Measurements from ENCODE around the gene PNRC2.

PNRC2 gene

DNA sequence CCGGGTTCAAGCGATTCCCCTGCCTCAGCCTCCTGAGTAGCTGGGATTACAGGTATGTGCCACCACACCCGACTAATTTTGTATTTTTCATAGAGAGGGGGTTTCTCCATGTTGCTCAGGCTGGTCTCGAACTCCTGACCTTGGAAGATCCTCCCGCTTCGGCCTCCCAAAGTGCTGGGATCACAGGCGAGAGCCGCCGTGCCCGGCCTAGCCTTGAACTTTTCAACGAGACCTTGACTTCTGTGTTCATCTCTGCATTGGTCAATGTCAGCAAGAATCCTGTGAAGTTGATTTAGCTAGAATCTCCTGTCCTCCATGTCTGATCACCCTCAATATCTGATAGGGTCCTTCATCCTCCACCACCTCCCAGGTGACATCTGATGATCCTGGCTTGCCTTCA, 35.0 kb upstream of the PNRC2 start:
- TF ChIP-seq, protein P1, sequence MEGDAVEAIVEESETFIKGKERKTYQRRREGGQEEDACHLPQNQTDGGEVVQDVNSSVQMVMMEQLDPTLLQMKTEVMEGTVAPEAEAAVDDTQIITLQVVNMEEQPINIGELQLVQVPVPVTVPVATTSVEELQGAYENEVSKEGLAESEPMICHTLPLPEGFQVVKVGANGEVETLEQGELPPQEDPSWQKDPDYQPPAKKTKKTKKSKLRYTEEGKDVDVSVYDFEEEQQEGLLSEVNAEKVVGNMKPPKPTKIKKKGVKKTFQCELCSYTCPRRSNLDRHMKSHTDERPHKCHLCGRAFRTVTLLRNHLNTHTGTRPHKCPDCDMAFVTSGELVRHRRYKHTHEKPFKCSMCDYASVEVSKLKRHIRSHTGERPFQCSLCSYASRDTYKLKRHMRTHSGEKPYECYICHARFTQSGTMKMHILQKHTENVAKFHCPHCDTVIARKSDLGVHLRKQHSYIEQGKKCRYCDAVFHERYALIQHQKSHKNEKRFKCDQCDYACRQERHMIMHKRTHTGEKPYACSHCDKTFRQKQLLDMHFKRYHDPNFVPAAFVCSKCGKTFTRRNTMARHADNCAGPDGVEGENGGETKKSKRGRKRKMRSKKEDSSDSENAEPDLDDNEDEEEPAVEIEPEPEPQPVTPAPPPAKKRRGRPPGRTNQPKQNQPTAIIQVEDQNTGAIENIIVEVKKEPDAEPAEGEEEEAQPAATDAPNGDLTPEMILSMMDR (IDR thresholded peaks at IDR 0.05; ENCODE audit: control extremely low read depth, extremely low read depth, low read depth, missing control alignments) = no peak
- DNase-seq (ENCODE audit: extremely low spot score) = no peak
- ChIA-PET POLR2A (no interaction called here), CTCF (interaction anchor here (1.3 to 1.9 kb wide), 3 partner anchors 8 to 114 kb away, joined by 3 to 8 read pairs (median 6); no protein-coding TSS in a partner anchor)

DNA sequence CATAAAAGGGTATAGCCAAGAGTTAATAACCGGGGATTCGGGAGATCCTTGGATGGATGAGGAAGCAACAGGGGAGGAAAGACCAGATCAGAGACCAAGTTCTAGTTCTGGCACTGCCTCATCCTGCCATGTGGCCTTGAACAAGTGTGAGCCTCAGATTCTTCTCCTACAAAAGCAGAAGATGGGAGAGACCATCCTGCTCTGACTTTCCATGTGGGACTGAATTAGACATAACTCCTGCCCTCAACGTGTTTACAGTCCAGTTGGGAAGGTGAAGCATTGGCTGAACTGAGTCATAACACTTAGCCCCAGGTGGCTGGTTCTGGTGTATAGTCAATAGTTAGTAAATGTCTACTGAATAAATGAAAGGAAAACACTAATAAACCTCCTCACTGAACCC, 34.3 kb upstream of the PNRC2 start:
- ChIA-PET POLR2A (no interaction called here), CTCF (interaction anchor here (0.9 to 1.9 kb wide), 3 partner anchors 9 to 115 kb away, joined by 3 to 8 read pairs (median 6); no protein-coding TSS in a partner anchor)
- DNase-seq (ENCODE audit: extremely low spot score) = no peak
- TF ChIP-seq, protein P1 (IDR thresholded peaks at IDR 0.05; ENCODE audit: control extremely low read depth, extremely low read depth, low read depth, missing control alignments) = no peak

DNA sequence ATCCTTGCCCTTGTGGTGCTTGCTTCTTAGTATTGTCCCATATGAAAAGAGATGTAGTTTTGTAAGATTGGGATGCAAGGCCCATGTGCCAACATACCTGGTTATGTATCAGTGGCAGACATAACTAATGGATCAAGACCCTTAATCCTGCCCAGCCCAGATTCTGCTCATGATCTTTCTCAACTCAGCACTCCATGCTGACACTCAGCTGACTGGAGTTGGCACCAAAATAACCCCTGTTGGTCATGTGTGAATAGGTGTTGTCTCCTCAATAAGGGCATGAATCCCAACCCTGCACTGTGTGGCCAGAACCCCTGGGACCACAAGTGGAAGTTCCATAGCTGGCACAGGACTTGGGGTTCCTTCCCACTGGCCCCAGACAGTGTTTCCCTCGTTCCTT, 32.5 kb upstream of the PNRC2 start:
- ChIA-PET CTCF (interaction anchor here (0.8 to 6.3 kb wide), 2 partner anchors 10 to 28 kb away, joined by 3 to 37 read pairs; no protein-coding TSS in a partner anchor), POLR2A (no interaction called here)
- TF ChIP-seq, protein P1 (IDR thresholded peaks at IDR 0.05; ENCODE audit: control extremely low read depth, extremely low read depth, low read depth, missing control alignments) = no peak
- DNase-seq (ENCODE audit: extremely low spot score) = no peak

DNA sequence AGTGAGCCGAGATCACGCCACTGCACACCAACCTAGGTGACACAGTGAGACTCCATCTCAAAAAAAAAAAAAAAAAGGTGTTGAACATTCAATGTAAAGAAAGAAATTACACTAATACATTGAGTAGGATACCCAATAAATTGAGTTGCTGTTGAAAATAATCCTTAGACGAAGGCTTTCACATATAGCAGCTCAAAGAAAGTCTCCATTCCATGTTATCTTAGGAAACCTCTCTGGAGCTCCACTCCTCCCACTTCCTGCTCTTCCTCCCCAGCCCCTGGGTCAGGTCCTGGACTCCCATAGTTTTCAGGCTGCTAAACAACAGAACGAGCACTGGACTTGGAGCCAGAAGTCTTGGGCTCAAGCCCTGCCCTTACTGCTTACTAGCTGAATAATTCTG, 30.8 kb upstream of the PNRC2 start:
- DNase-seq (ENCODE audit: extremely low spot score) = no peak
- POLR2A ChIA-PET = no interaction called here
- TF ChIP-seq, protein P1 (IDR thresholded peaks at IDR 0.05; ENCODE audit: control extremely low read depth, extremely low read depth, low read depth, missing control alignments) = no peak
- CTCF ChIA-PET = interaction anchor here (0.7 to 6.3 kb wide), 5 partner anchors 12 to 463 kb away, joined by 3 to 37 read pairs (median 3); no protein-coding TSS in a partner anchor

DNA sequence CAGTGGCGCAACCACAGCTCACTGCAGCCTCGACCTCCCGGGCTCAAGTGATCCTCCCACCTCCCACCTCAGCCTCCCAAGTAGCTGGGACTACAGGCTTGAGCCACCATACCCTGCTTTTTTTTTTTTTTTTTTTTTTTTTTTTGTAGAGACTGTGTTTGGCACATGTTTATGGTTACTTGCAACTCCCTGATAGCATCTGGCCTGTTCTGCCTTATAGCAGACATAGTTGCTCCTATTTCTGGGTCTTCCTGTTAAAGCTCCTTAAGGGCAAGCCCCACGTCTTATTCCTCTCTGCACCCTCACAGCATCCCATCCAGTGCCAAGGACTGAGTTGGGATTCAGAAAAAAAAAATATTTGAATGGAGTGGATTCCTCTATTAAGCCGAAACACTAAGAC, 29.4 kb upstream of the PNRC2 start:
- TF ChIP-seq, protein P1 (IDR thresholded peaks at IDR 0.05; ENCODE audit: control extremely low read depth, extremely low read depth, low read depth, missing control alignments) = no peak
- CTCF ChIA-PET = interaction anchor here (1.4 to 6.3 kb wide), 6 partner anchors 14 to 918 kb away, joined by 3 to 37 read pairs (median 6); no protein-coding TSS in a partner anchor
- POLR2A ChIA-PET = no interaction called here
- DNase-seq (ENCODE audit: extremely low spot score) = no peak

DNA sequence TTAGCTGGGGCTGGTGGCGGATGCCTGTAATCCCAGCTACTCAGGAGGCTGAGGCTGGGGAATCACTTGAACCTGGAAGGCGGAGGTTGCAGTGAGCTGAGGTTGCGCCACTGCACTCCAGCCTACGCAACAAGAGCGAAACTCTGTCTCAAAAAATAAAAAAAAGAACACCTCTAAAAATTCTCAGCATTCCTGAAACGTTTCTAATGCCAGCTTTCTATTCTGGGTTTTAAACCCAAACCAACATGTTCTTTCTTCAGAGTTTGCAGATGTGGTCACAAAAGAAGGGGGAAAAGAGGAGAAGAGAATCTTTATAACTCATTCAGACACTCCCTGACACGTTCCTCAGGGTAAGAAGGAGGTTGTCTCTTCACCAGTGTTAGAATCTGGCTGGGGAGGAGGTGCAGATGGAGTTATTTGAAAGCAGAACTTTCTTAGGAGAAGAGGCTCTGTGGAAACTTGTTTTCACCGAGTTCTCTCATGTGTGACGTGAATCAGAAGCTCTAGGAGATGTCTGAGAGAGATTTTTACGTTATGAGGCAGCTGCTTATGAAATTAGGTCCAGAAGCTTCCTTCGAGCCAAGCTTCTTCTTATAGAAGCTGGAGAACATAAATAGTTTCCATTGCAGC, 28.7 kb upstream of the PNRC2 start:
- ChIA-PET POLR2A (no interaction called here), CTCF (interaction anchor here (1.0 to 6.3 kb wide), 10 partner anchors 14 to 917 kb away, joined by 3 to 37 read pairs (median 6); no protein-coding TSS in a partner anchor)
- peak; percentile 50 for DNase-seq (ENCODE audit: extremely low spot score)
- TF ChIP-seq, protein P1 (IDR thresholded peaks at IDR 0.05; ENCODE audit: control extremely low read depth, extremely low read depth, low read depth, missing control alignments) = no peak

Measured in GM10248 (cell line).